ENCODE results near the gene SYPL1. TPM values are rescaled to one million over a fixed set of nuclear protein-coding genes. Genes with fewer than 3 reads are reported as not detected.

Gene SYPL1
- total and polyA plus RNA-seq, 12 donors: 58.5 to 121 (median 75.1) TPM

GRCh38 chr7:106104721-106105260 lies 7.3 kb downstream of the SYPL1 start:
- no peaks in the 10 kb centered on the region for H3K9me3 ChIP-seq
- intact Hi-C loops (cut with DNase I): loop anchor here in 1 of 10 donors (5.0 kb wide), 1 partner anchor 37 kb away; no protein-coding TSS in a partner anchor
- H3K36me3 ChIP-seq: no peaks in the 10 kb centered on the region
- H3K27ac ChIP-seq: peak overlapping the region in 3 of 10 donors; percentile 14 to 41 (median 37)
- H3K4me1 ChIP-seq: peaks cover 4 to 100% (median 70%) of the 10 kb centered on the region in 9 donors
- 69 to 80% methylated on average over 2 of the region's 2 CpGs for WGBS, 2 donors
- TF ChIP-seq CTCF (IDR thresholded peaks at IDR 0.05): no peak
- no peak for DNase-seq
- H3K27me3 ChIP-seq: no peaks in the 10 kb centered on the region
- no peak overlapping the region for H3K4me3 ChIP-seq
- no peak for ATAC-seq

GRCh38 chr7:106102387-106102966 lies 9.6 kb downstream of the SYPL1 start:
- intact Hi-C loops (cut with DNase I): no loop called here

GRCh38 chr7:106101726-106102125 lies 10.4 kb downstream of the SYPL1 start:
- 76 to 78% methylated on average over 3 of the region's 3 CpGs for WGBS, 2 donors
- intact Hi-C loops (cut with DNase I): no loop called here
- ATAC-seq (no peak), DNase-seq (no peak)
- peaks cover 0 to 84% (median 53%) of the 10 kb centered on the region in 9 donors for H3K4me1 ChIP-seq
- no peaks in the 10 kb centered on the region for H3K27me3 ChIP-seq
- no peak for TF ChIP-seq CTCF (IDR thresholded peaks at IDR 0.05)
- no peak overlapping the region for H3K4me3 ChIP-seq
- H3K27ac ChIP-seq: peak overlapping the region in 2 of 10 donors; percentile 32 to 45
- H3K36me3 ChIP-seq: peaks cover 0 to 24% (median 2%) of the 10 kb centered on the region in 9 donors
- H3K9me3 ChIP-seq: no peaks in the 10 kb centered on the region

More at GRCh38 chr7:106102387-106102966, 9.6 kb downstream of the SYPL1 start:
- TF ChIP-seq CTCF (IDR thresholded peaks at IDR 0.05): no peak
- Histone ChIP-seq H3K27ac (no peak overlapping the region), H3K9me3 (no peaks in the 10 kb centered on the region), H3K4me1 (peaks cover 0 to 92% (median 53%) of the 10 kb centered on the region in 9 donors), H3K27me3 (no peaks in the 10 kb centered on the region), H3K36me3 (peaks cover 0 to 17% (median 0%) of the 10 kb centered on the region in 9 donors), H3K4me3 (no peak overlapping the region)
- DNase-seq (no peak), ATAC-seq (peak in 1 of 8 donors; percentile 28)
- 93 to 96% methylated on average over 6 of the region's 6 CpGs for WGBS, 2 donors

- DNase-seq (no peak), ATAC-seq (peak in 4 of 8 donors; percentile 31 to 67 (median 50))
- intact Hi-C loops (cut with DNase I): no loop called here
- Histone ChIP-seq H3K27me3 (no peaks in the 10 kb centered on the region), H3K4me3 (no peak overlapping the region), H3K36me3 (peaks cover 0 to 31% (median 9%) of the 10 kb centered on the region in 9 donors), H3K27ac (peak overlapping the region in 7 of 10 donors; percentile 25 to 66 (median 45)), H3K9me3 (no peaks in the 10 kb centered on the region), H3K4me1 (peaks cover 0 to 77% (median 53%) of the 10 kb centered on the region in 9 donors)
- no peak for TF ChIP-seq CTCF (IDR thresholded peaks at IDR 0.05)
- 54 to 60% methylated on average over 5 of the region's 5 CpGs for WGBS, 2 donors
These were observed 11.1 kb downstream of the SYPL1 start for GRCh38 chr7:106100863-106101629.
